A204.1 (cell line): Measurements from ENCODE around the gene UBE2Z.

Experiments used
- FAIRE-seq: peaks from 2 replicates; lab custom pipeline; 2012; peaks lifted over from hg19 to GRCh38; lab: Jason Lieb, UNC

The UBE2Z gene

GRCh38 chr17:48960834-48961515, 52.8 kb downstream of the UBE2Z start:
- FAIRE-seq = no peak

- no peak for FAIRE-seq
Observed at GRCh38 chr17:48961516-48962233, 53.5 kb downstream of the UBE2Z start.

- FAIRE-seq = no peak
Observed at GRCh38 chr17:48970224-48970623, 62.0 kb downstream of the UBE2Z start.

GRCh38 chr17:48970865-48971687, 62.9 kb downstream of the UBE2Z start:
- no peak for FAIRE-seq

- FAIRE-seq = no peak
Observed at GRCh38 chr17:48972749-48973097, 64.5 kb downstream of the UBE2Z start.

GRCh38 chr17:48973806-48974205, 65.6 kb downstream of the UBE2Z start:
- FAIRE-seq = no peak
